ENCODE measurements around the gene DNAJC27.

Gene DNAJC27

DNA sequence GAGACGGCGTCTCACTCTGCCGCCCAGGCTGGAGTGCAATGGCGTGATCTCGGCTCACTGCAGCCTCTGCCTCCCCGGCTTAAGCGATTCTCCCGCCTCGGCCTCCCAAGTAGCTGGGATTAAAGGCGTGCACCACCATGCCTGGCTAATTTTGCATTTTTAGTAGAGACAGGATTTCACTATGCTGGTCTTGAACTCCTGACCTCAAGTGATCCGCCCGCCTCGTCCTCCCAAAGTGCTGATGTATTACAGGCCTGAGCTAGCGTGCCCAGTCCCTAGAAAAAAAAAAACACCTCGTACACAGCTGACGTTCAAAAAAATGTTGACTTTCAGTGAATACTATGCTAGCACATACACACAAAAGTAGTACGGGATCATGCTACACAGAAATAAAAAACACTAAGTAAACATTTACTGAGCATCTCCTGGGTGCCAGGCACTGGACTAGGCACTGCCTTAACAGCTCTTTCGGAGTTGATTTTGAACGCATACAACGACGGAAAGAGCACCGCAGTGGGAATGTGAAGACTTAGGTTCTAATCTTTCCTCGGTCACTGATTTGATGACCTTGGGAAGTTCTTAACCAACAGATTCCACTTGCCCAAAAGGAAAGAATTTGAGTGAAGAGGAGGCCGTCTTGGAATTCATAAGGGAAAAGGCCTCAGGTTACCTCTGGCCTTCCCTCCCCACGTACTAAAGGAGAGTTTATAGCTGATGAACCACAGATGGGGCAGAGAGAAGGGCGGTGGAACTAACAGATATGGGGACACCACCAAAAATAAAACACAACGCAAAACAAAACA lies 1.1 kb downstream of the DNAJC27 start:
- no peak for TF ChIP-seq CTCF (IDR thresholded peaks at IDR 0.05; ENCODE audit: low read depth, low read length)

GRCh38 chr2:24969784-24970183 lies 2.0 kb downstream of the DNAJC27 start:
- no peak overlapping the region for H3K4me3 ChIP-seq (ENCODE audit: low read depth, low read length)
- no peak for TF ChIP-seq CTCF (IDR thresholded peaks at IDR 0.05; ENCODE audit: low read depth, low read length)

More for the DNA sequence above, 1.1 kb downstream of the DNAJC27 start:
- peak overlapping the region; percentile 76 for H3K4me3 ChIP-seq (ENCODE audit: low read depth, low read length)

- no peak overlapping the region for H3K4me3 ChIP-seq (ENCODE audit: low read depth, low read length)
- no peak for TF ChIP-seq CTCF (IDR thresholded peaks at IDR 0.05; ENCODE audit: low read depth, low read length)
Measured at GRCh38 chr2:24961903-24962302, 9.9 kb downstream of the DNAJC27 start.

- TF ChIP-seq CTCF (IDR thresholded peaks at IDR 0.05; ENCODE audit: low read depth, low read length): no peak
- H3K4me3 ChIP-seq (ENCODE audit: low read depth, low read length): no peak overlapping the region
Measured at GRCh38 chr2:24959761-24960160, 12.0 kb downstream of the DNAJC27 start.

DNA sequence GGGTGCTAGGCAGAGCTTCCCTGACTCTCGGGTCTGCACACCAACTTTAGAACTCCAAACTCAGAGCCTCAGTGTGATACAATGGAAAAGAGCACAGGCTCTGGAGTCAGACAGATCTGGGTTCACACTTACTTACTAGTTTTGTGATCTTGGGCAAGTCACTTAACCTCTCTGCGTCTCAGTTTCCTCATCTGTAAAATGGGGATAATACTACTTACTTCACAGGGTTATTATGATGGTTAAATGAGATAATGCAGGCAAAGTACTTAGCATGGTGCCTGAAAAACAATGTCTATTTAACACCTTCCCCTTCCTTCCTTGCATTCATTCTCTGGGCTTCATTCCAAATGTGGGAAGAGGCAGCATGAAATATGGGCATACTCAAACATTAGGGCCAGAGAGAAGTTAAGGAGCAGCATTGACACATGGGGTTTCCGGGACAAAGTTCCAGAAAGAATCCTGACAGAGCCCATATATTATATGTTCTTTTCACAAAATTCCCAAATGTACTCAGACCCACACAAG lies 13.3 kb downstream of the DNAJC27 start:
- H3K4me3 ChIP-seq (ENCODE audit: low read depth, low read length): no peak overlapping the region
- TF ChIP-seq CTCF (IDR thresholded peaks at IDR 0.05; ENCODE audit: low read depth, low read length): no peak

DNA sequence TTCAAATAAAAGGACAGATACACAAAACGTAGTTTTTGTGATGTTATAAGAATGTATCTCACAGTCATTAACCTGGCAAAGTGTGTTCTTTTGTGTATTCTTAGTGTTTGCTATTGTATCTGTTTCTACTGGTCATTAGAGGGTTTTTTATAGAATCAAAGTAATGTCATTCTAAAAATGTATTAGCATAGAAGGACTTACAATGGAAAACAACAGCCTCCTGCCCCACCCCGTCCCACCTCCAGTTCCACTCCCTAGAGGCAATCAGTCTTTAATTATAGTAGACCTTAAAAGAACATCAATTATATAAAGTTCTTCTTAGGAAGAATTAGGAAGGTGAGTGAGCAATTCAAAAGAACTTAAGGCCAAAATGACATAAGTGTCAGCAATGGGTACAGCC lies 13.8 kb downstream of the DNAJC27 start:
- H3K4me3 ChIP-seq (ENCODE audit: low read depth, low read length): no peak overlapping the region
- no peak for TF ChIP-seq CTCF (IDR thresholded peaks at IDR 0.05; ENCODE audit: low read depth, low read length)

DNA sequence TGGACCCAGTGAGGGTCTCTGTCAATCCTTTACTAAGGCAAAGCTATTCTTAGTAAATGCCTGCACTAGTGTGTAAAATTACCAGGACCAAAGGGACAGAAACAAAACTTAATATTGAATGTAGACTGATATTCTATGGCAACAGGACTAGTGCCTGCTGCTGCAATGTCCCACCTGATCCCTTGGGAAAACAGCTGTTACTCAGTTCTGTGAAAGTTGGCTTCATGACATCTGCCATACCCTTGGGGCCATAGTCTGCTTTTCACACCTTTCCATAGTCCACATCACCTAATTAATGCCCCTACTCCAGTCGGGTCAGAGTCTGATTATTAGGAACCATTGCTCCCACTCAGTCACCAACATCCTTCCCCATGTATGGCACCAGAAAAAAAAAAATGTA lies 14.5 kb downstream of the DNAJC27 start:
- TF ChIP-seq CTCF (IDR thresholded peaks at IDR 0.05; ENCODE audit: low read depth, low read length): no peak
- no peak overlapping the region for H3K4me3 ChIP-seq (ENCODE audit: low read depth, low read length)
